Putamen (tissue), 1 donor: ENCODE data around the gene MPST.
"Not testable (repeated sequence)": the region's sequence is repeated elsewhere in the genome, so short reads cannot be mapped to it uniquely, and the experiment has no call there.

ENCODE experiments used
- DNase-seq: peaks from one replicate; pipeline ENCODE4 v3.0.0-alpha.2; 2016; ENCODE audit warnings: low spot score

Gene MPST

DNA sequence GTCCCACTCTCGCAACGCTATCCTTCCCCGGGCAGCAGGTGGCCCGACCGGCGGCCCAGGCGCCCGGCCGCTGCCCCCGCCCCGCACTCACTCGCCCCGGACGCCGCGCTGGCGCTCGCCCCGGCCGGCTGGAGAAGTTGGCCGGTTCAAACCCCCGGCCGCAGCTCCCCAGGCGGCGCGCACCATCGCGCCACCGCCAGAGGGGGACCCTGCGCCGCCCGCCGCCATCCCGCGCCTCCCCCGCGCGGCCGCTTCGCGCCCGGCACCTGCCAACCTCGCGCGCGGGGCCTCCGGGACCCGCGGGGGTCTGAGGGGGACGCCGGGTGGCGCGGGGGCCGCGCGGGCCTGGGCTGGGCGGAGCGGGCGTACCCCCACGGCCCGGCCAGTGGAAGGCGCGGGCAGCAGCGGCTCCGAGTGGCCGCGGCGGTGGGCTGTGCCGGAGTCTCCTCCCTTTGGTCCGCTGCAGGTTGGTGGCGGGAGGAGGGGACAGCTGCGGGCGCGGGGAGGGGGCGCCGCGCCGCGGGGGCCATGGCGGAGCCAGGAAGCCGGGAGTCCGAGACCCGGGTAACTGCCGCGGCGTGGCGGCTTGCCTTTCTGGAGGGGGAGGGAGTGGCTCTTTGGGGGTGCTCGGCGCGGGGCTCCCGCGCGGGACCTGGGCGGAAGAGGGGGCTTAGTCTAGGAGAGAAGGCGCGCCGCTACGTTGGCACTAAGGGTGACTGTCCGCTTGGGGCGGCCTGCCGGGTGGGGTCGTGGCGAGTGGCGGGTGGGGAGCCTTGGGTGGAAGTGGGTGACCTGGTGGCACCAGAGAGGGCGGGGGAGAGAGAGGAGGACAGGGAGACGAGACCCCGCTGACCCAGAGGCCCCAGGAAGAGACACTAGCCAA, at the start of gene MPST, which contains the start of gene TST:
Gene MPST, plus strand, starts transcription at position 434 of the 883 bp plus-strand sequence. Its CDS starts 95 bp downstream, at position 529.
Gene TST, minus strand, starts transcription at position 139 of the 883 bp plus-strand sequence. CDS start 715 bp downstream, outside the sequence.
- DNase-seq, result peak; percentile 78

DNA sequence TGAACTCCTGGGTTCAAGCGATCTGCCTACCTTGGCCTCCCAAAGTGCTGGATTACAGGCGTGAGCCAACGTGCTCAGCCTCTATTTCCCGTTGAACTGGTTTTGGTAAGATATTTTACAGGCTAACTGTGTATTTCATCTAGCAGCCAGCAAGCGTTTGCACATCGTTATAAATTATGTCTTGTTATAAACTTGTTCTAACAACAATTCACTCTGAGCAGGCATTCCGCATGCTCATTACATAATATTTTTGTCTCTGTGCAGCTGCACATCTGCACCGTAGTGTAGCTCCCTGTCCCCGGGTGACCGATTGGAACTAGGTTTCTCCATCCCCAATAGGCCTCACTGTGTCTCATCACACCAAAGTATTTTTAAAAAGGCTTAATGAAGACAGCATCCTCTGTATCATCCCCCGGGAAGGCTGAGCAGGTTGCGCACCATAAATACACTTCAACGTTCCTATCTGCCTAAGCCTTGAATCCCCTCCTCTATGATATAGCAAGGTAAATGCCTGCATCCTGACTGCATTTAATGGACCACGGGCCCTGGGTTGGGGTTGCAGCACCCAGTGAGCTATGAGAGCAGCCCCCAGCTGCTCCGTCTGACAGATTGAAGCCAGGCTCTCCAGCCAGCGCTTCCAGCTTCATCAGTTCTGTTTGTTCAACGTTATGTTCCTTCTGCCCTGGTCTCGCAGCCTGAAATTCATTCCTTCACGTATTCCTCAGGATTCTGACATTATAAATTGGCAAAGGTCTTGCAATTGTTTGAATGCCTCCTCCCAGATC, 48.0 kb upstream of the MPST start:
- DNase-seq, result no peak

DNA sequence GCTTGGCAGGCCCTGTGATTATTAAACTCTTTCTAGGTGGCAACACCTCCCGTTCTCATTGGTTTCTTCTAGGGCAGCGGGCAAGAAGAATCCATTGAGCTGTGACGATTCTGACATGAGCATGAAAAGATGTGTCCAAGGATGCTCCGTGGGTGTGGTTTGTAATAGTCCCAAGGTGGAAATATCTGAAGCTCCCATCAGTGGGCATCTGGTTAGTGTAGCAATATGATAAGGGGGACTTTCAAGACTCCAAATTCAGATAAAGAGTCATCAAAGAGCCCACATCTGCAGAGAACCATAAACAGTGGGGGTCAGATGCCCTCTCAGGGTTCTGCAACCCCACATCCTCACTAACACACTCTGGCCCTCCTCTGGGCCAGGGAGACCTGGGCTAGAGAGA, 42.9 kb upstream of the MPST start:
- no peak for DNase-seq

DNA sequence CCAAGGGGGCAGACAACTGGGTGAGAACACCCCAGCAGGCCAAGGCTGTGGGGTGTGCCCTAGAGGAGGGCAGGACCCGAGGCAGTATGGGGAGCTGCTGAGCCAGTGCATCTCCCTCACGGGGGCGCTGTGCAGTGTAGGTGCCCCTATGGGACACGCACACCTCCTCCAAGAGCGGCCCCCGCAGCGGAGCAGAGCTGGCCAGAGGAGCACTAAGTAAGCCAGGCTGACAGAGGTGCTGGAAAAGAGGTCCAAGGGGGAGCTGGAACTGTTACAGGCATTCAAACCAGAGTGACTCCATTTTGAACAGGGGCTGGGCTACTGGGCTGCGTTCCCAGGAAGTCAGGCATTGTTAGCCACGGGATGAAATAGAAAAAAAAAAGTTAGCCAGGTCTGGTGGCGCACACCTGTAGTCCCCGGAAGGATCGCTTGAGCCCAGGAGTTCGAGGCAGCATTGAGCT, 42.1 kb upstream of the MPST start:
- DNase-seq, result no peak

DNA sequence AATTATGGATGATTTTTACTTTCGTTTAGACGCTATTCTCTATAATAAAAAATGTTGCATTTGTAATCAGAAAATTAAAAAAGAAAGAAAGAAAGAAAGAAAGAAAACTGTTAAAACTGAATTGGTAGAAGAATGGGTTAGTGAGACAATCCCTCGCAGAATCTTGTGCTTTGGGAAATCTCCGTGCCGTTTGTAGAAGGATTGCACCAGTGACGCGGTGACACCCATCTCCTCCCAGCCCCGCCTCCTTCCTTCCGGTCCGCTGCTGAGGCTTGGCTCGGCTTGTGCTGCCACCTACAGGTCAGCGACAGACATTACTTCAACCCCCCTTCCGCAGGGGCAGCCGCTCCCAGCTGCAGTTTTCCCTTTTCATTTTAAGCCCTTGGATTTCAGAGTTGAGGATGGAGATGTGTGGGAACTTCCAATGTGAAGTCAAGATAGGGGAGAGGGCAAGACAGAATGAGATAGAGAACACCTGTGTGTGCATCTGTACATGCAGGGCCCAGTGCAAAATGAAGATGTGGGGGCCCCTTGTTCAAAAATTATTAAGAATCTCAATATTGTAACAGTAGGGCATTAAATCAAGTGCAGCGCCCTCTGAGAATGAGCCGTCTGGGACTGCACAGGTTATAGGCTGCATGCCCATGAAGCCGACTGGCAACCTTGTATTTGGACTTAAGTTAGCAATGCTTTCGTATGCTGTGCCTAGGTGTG, 41.4 kb upstream of the MPST start:
- peak; percentile 85 for DNase-seq

DNA sequence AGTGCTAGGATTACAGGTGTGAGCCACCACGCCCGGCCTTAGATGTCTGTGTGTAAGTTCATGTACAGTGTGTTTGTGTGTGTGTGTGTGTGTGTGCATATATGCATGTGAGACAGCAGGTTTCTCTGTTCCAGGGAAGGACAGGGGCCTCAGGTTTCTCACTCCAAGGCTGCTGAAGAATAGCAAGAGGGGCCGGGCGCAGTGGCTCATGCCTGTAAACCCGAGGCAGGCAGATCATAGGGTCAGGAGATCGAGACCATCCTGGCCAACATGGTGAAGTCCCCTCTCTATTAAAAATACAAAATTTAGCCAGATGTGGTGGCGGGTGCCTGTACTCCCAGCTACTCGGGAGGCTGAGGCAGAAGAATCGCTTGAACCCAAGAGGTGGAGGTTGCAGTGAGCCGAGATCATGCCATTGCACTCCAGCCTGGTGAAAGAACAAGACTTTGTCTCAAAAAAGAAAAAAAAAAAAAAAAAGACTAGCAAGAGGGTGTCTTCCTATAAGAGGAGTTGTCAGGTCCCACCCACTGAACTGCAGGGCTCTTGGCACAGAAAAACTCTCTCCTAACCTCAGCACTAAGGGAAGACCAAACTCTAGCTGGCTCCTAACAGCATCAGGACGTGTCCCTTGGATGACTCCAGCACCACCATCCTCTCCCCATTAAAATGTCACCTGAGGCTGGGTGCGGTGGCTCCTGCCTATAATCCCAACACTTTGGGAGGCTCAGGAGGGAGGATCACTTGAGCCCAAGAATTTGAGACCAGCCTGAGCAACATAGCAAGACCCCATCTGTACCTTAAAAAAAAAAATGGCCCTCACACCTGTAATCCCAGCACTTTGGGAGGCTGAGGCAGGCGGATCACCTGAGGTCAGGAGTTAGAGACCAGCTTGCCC, 40.3 kb upstream of the MPST start:
- no peak for DNase-seq

DNA sequence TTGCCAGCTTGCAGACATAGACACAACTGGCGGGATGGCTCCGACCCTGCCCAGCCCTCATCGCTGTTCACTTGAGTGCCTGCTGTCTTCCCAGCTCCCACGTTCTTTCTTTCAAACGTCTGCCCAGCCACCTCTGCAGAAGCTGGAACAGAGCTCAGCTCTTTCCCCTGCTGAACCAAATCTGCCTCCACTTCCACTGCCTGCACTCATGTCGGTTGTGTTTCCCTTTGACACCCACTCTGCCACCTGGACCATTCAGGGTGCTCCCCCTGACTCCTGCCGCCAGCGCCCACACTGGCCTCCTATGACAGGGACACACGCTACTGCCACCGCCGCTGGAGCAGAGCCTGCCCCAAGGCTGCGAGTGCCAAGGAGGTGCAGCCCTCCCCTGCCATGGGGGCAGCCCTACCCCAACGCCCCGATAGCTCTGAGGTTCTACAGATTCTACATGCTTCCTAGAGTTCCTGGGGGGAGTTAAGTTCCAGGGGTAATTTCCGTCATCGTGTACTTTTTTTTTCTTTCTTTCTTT, 38.2 kb upstream of the MPST start:
- no peak for DNase-seq

DNA sequence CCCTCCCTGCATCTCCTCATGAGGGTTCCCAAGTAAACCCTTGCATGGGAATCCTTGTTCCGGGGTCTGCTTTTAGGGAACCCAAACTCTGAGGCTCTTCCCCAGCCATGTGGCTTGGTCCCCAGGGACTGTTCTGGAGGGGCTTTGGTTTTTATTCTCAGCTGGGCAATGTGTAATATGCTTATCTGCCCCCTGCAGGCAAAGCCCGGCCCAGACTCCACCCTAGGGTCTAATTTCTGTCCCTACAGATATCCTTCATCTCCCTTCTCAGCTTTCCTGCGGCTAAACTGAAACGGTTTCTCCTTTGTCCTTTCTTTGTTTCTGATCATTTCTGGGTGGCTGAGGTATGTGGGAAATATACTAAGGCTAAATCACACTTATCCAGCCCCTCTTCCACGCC, 37.4 kb upstream of the MPST start:
- DNase-seq, result no peak

DNA sequence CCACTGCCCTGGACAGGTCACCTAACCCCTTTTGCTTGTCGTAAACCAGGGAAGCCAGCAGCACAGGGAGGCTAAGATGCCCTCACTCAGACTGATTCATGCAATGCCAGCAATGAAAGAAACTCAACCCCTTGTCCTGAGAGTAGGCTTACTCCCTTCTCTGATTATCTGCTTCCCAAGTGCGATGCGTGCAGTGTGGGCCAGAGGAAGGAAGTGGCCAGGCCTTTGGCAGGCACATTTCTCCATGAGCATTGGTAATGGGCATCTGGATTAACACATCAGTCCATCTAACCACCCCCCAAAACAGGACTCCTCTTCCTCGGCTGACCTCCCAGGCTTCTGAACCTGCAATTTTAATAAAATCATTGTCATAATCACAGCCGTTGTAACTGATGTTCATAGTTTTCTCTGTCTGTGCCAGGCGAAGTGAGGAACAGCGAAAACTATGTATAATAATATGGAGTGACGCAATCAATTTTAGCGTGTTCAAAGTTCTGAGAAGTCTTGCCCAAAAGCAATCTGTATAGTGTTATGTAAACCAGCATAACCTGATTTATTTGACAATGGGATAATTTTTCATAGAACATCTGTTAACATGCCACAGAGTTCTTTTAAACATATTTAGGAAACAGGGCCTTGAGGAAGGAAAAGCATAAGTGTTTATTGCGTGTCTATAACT, 34.2 kb upstream of the MPST start:
- DNase-seq, result no peak

DNA sequence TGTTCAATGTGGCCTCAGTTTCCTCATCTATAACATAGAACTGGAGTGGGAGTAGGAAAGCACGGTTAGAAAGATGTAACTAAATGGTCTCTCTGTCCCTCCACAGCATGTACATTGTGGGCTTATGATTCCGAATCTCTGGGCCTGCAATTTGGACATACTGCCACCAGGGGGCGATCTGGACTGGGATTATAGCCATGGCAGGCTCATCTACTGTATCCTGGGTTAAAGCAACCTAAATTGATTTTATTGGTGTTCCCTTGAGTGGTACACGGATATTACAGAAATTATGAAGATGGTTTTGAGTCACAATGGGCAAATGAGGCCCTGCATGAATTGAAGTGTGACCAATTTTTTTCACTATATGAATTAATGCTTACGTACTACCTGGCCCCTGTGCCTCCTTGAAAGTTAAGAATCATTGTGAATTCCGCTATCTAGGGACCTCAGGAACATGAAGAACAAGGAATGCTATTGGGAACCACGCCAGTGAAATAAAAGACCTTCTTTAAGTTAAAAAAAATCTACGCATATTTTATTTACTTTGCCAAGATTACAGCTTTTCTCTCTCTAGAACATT, 33.2 kb upstream of the MPST start:
- DNase-seq, result no peak

DNA sequence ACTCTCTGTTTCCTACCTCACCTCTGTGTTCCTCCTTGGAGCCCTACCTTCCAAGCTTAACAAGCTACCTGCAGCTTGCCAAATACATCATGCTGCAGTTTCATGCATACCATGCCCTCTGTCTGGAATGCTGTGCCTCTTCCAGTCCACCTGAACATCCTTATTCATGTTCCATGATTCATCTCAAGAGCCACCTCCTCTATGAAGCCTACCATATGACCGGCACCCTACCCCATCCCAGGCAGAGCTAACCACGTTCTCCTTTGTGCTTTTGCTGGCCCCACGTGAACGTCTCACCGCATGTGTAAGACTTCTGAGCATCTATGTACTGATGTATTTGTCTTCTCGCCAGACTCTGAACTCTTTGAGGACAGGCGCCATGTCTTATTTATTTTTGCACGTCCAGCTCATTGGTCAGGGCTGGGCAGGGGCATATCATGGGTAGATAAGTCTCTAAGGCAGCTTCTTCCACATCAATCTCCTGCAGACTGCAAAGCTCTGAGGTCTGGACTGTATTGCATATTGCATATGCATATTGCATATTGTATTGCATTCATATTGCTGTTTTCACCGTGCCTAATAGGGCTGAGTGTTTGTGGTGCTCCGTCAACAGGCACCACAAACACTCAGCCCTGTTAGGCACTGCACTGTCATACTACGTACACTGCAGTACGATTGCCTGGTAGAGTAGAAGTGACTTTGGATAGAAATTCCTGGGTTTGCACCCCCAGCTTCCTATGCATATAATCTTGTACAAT, 31.3 kb upstream of the MPST start:
- DNase-seq, result no peak

DNA sequence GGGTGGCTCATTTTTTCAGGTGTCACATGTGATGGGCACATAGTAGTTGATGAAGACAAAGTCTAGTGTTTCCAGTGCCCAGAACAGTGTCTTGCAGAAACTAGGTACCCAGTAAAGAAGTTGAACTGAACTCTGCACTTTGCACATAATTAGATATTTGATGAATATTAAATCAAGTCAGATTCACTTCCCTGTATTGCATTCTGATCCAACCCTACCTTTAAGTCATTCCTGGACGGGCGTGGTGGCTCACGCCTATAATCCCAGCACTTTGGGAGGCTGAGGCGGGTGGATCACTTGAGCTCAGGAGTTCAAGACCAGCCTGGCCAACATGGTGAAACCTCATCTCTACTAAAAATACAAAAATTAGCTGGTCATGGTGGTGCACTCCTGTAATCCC, 30.5 kb upstream of the MPST start:
- not testable (repeated sequence) for DNase-seq

DNA sequence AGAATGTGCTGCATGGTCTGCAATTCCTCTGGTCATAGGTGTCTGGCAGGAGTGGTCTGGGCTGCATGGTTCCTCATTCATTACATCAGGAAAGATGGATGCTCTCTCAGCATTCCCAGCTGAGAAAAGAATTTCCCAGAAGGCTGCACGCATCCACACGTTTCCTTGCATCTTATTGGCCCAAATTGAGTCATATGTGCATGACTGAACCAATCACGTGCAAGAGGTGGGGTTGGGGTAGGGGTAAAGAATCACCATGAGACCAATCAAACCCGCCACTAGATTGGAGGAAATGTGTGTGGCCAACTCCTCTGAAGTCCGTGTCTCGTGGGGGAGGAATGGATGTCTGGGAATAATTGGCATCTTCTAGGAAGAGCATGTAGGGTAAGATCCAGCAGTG, 29.1 kb upstream of the MPST start:
- no peak for DNase-seq

DNA sequence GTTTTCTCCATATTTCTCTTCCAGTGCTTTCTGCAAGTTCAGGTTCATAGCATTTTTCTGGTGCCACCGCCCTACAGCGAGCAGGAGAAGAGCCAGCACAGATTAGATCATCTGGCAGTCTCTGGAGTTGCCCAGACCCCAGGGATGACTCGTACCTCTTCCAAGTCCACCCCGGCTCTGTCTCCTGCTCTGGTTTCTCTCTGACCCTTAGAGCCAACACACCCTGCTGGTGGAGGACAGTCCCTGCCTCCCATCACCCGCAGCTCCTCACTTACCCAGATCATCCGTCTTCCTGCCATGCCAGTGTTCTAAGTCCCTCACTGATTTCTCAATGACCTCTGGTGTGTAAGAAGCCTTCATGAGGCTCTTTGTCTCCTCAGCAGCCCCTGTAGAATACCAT, 28.3 kb upstream of the MPST start:
- no peak for DNase-seq

DNA sequence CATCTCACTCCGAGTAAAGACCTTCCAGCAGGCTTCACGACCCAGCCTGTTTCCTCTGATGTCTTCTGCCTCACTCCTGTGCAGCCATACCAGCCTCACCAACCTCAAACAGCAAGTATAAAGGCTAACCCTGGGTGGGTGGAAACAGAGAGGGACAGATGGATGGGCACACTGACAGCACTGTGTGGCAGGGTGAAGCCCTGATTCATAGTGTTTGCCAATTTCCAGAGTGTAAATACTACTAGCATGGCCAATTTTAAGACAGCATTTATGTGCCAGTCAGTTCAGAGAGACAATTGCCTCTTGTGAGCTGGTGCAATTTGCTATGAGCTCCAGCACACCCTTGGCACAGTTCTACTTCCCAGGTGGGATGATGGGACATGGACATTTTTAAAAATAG, 21.8 kb upstream of the MPST start:
- DNase-seq, result no peak

DNA sequence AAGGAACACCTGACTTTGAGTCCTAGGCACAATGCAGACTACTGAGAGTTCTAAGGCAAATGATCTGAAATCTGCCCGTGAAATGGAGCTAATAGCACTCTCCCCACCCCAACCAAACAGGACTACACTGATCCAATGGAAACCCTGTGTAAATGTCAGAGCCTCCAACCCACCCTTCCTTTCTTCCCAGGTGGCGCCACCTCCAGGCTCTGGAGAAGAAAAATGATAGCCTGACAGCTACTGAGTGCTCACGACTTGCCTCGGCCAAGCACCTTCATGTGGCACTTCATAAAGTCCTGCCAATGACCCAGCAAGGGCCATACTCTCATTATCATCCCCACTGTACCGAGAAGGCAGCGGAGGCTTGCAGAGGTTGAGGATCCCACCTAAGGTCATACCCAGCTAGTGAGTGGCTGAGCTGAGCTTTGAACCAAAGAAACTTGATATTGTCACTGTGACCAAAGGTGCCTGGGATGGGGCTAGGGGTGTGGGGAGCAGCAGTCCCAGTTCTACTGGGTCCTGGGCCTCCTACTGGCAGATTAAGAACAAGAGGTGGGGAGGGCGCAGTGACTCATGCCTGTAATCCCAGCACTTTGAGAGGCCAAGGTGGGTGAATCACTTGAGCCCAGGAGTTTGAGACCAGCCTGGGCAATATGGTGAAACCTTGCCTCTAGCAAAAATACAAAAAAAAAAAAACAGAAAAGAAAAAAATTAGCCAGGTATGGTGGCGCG, 20.8 kb upstream of the MPST start:
- no peak for DNase-seq

DNA sequence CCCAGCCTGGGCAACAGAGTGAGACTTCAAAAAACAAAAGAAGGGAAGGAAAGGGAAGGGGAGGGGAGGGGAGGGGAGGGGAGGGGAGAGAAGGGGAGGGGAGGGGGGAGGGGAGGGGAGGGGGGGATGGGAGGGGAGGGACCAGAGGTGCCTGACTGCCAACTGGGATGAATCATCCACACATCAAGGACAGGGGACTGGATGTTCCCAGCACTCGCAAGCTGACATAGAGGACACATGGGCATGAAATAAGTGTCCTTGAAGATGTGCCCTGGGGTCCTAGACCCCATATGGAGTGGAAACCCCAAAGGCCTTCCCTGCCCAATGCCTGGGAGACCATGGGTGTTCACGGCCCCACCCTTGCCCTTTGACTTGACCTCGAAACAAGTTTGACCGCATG, 20.1 kb upstream of the MPST start:
- DNase-seq, result no peak

DNA sequence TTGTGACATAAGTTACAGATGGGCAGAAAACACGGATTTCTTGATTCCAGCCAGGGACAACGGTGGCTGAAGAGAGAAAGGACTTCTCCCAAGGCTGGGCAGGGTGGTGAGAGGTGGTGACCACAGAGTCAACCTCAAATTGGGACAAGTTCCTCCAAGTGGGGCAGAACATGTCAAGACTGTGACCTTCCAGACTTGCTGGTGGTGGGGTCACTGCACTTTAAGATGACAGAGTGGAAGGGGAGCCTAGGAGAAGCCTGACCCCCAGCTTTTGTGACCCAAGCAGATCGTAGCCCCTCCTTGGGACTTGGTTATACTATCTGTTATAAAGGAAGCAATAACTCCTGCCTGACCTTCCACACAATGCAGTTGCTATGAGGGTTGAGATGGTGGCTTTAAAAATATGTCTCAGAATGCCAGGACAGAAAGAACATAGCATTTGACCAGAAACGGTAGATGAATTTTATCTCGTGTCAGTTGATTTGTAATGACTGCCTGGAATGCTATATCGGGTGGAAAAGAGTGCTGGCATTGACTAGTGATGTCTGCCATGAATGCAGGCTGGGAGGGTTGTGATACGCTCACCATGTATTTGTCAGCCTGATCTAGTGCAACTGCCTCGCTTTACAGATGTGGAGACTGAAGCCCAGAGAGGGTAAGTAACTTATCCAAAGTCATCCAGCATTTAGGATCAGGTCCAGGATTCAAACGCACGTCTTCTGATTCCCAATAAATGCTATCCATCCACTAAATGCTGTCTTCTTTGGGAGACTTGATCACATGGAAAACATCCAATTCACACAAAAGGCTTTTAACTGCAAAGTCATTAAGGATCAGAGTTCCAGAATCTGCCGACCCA, 18.6 kb upstream of the MPST start:
- DNase-seq, result no peak
